HG03097 (cell line): ENCODE measurements around the gene TENT5C.

Experiments used
- ATAC-seq: cut with Tn5 transposase; IDR thresholded peaks from one replicate; pipeline ENCODE4 v1.9.1; 2021; ENCODE audit not compliant: unreplicated experiment, low FRiP score

TENT5C gene

DNA sequence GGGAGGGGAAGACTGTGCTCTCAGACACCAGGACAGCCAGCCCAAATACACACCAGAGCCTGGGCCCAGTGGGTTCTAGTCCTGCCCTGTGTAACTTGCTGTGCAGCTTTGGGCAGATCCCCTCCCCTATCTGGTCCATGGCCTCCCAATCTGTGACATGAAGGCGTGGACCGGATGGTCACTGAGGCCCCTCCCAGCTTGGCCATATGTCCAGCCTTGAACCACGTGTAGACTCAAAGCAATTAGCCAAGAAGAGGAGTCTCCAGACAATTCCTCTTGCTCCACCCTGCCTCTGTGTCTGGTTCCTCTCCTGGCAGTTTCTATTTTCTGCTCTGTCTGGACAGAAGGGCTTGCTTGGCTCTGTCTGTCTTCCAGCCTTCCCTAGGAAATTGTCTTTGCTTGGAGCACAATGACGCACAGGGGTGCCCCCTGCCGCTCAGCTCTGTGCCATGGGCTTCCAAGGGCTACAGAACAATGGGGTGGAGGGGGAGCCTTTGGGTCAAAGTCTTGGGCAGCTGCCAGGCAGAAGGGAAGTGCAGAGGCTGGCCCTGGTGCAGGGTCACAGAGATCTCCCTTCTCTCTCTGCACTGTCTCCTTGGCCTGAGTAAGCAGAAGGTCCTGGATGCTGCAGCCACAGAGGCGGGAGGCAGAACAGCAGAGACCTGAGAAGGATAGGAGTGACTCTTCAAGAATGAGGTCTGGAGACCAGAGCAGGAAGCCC, 66.1 kb downstream of the TENT5C start:
- ATAC-seq: no peak

DNA sequence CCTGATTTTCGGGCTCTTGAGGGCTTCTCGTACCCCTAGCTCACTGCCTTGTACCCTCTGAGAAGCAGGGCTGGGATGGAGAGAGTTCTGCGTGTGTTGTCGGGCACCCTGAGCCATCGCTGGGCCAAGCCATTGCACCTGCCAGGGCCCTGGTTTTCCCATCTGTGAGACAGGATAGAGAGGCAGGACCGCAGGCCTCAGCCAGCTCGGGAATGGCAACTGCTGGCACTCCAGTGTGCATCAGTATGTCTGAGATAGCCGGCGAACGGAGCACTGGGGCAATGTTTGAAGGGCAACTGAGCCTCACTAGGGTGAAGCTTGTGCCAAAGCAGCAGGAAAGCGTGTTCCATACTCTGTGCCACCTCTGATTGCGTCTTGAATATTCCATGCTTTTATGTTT, 66.9 kb downstream of the TENT5C start:
- ATAC-seq: no peak

DNA sequence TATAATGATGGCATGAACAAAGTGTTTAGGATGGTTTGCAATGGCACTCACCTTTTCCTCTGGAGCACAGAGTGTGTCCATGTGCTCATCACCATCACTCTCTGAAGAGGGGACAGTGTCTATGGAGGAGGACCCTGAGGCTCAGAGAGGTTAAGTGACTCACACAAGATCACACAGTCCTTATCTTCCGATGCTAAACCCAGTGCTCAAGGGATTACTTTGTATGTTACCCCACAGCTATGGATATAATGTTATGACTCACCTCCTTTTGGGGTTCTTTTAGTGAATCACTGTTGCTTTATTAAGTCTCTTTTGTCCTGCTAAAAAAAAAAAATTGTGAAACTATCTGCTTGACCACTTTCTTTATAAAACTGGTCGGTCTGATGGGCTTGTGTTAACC, 67.6 kb downstream of the TENT5C start:
- no peak for ATAC-seq

DNA sequence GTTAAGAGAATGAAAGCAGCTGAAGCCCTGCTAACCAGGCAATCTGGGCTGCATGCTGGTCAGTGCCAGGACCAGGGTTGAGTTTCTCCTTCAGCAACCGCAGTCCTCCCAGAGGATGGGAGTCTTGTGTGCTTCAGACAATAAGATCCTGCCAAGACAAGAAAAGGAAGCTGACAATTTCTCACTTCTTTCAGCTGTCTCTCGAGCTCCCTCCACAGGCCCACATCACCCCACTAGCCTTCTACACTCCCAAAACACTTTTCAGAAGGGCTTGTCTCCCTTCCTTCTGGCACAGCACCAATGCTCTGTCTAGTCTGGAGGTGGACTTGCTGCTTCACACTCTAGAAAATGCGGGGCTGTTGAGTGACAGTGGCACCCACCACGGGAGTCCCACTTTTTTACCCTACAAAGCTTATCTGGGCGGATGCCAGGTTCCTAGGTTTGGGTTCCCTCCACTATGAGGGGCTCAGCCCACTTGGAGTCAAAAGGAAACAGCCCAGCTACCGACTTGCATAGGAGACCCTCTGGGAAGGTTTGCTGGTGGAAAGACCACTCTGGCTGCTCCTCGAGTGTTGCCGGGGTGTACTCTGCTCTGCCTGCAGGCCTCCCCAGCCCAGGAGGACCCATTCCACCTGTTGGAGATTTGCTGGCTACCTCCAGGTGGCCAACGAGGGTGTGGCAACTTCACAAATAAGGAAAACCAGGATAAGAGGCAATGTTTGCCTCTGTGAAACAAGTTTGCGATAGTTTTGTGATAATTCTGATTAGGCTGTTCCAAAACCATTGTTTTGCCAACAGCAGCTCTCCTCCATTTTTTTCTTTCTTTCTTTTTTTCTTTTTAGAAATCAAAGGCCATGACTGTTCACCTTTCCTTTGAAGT, 68.9 kb downstream of the TENT5C start:
- ATAC-seq: no peak

DNA sequence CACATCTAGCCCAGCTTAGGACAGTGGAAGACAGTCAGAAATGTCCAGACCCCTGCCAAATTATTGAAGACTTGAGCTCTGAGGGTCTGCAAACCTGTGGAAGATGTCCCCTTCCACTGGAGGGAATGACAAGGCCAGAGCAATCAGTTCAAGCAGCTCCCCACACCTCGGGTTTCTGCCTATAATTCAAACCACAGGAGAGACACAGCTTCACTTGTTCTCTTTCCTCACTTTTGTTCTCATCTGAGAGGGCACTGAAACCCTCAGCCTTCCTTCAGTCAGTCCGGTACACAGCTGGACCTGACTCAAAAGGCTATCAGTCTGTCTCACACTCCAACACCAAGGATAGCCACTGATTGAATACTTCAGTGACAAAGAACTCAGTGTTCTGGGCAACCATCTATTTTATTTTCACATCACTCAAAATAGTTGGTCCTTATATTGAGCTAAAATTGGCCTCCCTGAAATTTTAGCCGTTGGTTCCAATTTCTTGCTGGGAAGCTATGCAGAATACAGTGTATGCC, 70.1 kb downstream of the TENT5C start:
- no peak for ATAC-seq

DNA sequence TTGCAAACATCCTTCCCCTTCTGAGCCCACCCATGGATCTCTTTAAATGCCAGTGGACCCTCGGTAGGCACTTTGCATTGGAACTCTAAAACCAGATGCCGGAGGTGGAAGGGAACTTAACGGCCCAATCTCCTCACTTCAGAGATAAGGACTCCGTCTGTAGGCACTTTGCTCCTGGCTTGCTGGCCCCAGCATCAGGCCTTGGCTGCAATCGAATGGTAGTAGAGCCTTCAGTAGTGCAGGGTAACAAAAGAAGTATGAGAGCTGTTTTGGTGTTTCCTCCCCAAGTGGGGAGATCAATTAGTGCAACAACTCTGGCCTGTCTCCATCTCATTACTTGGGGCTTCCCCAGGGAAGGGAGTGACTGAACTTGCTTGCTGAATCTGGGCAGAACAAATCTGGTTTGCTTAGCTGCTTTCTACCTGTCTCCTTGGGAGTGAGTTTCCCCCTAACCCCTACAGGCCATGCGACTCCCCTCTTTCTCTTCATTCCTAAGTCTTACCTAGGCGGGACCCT, 70.8 kb downstream of the TENT5C start:
- ATAC-seq: no peak
